Umbilical cord (tissue), 2 donors: ENCODE data around the gene CCDC92. TPM values are rescaled to one million over a fixed set of nuclear protein-coding genes. Genes with fewer than 3 reads are reported as not detected.

Experiments
- DNase-seq: peaks from one replicate; pipeline ENCODE4 v3.0.0-alpha.2; 2015; ENCODE audit warnings: low spot score
- total RNA-seq: library from RNA; depleted of rRNA; stranded (reverse); fragments of >200 nt; gene quantifications from one replicate; pipeline ENCODE4 v1.2.3, GENCODE V29; 2014; ENCODE audit warnings: low replicate concordance; ENCODE audit not compliant: insufficient read depth

Gene CCDC92
- total RNA-seq, 1 donor from 2014 or later: 7.2 TPM

GRCh38 chr12:124002021-124002644, 29.5 kb upstream of the CCDC92 start:
- DNase-seq: no peak

DNA sequence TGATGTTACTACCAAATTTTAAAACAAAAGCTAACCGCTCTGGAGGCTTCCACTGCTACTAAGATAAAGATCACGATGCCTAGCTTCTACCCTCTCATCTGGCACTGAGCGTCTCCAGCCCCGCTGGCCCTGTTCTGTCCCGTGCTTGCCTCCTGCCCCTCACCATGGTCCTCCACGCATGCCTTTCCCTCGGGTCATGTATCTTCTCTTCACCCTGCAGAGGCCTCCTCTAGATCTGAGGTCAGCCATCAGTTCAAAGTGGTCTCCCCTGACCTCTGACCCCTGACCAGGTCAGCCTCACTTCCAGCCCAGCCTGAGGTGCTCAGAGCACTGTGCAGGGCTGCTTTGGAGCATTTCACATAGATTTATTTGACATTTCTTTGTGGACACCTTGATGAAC, 28.7 kb upstream of the CCDC92 start:
- no peak for DNase-seq

- no peak for DNase-seq
Observed at GRCh38 chr12:124000111-124000510, 27.5 kb upstream of the CCDC92 start.

DNA sequence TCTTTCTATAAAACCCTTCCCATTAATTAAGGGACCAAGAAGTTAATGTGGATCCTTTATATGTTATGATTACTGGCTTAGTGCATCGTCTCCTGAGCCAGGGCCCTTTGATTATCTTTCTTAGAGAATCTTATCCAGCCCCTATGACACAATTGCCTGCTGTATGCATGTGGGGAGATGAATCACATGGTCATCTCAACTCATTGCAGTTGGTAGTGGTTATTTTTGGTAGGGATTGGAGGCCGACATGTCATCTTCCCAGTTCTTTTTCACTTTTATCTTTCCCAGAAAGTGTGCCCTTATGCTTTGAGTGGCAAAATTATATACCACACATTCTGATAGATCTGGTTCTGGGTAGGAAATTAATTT, 26.3 kb upstream of the CCDC92 start:
- DNase-seq: no peak

DNA sequence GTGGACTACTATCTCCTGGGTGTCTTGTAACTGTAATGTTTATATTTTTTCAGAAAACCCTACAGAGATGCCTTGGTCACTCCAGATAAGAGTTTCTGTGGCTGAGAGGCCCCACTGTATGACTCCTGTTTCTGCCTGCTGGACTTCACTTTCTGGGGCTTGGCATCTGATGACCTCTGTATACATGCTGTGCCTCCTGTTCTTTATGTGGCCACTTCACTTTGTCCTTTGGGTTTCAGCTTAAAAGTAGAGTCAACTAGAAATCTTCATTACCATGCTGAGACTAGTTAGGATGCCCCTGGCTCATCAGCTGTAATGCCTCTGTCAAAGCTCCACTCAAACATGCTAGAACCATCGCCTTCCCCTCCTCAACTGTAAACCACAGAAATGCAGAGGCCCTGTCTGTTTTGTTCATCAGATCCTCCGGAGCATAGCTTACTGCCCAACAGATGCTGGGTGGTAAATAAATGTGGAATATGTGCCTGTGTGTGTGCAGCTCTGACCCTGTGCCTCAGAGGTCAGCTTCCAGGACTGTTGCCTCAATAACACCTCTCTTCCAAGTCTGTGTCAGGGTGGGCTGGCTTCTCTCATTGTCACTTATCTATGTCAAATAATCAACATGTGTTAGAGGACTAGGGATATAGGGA, 25.8 kb upstream of the CCDC92 start:
- DNase-seq: peak; percentile 71

GRCh38 chr12:123997908-123998307, 25.3 kb upstream of the CCDC92 start:
- no peak for DNase-seq

- DNase-seq: peak; percentile 22
Observed at GRCh38 chr12:123997033-123997822, 24.6 kb upstream of the CCDC92 start.

GRCh38 chr12:123996581-123996980, 23.9 kb upstream of the CCDC92 start:
- DNase-seq: no peak

- DNase-seq: no peak
Observed at GRCh38 chr12:123995023-123995748, 22.6 kb upstream of the CCDC92 start.

DNA sequence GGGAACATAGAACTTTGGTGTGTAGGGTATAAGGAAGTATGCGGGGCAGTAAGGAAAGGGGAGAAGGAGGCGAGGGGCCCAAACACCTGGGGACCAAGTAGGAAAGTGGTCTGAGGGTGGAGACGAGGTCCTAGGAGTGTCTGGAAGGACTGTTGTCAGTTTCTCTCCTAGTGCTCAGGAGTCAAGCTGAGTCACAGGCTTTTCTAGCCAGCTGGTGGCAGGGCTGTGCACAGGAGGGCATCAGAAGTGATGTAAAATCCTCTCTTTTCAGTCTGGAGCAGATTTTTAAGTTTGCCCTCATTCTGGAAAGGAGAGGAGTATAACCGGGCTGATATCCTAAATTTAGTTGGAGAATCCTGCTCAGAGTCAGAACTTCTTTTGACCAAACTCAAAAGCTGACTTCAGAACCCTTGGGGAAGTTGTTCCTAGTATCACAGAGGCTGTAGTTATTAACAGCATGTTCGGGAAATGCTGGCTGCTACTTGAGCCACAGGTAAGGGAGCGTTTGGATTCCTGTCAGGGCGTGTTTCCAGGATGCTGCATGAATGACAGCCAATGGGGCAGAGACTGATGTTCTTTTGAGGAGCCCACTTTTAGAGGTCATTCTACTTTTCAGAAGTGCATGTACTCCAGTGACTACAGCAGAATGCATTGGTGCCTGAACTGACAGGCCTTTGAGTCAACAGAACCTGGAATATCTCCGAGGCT, 19.6 kb upstream of the CCDC92 start:
- DNase-seq: no peak

DNA sequence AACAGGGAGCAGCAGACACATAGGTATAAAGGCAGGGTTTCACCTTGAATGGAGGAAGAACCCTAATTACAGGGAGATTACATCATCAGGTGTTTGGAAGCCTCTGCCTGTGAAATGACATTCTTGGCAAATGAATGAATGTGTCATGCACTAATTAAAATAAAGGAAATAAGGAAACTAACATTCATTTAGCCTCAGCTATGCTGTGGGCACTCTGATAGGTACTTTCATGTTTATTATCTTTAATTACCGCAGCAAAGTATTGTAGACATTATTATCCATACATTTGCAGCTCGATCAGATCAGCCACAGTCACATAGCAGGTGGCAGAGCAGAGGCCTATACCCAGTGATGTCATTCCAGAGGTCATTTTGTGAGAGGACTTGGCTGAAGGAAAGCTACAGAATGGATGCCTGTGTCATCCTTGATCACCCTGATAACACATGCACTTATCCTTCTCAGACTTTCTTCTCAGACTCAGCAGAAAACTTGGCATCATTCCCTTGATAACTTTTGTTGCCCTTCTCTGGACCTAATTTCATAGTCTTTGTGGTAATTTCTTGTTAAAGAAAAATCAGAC, 18.8 kb upstream of the CCDC92 start:
- DNase-seq: no peak

DNA sequence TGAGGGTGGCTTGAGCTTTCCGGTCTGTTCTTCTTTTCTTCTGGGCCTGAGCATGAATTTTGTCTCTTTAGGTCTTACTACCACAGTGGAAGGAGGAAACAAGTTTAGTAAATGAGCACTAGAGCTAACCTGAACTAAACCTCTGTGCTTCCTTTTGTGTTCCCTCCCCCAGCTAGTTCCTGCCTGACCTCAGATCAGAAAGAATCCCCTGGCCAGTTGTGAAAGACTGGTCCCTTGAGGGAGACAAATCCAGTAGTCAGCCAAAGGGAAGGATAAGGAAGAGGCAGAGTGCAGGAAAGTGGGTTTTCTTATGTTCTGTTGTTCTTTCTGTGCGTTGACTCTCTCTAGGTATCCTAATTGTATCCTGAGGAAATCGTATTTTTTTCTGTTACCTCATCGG, 17.9 kb upstream of the CCDC92 start:
- no peak for DNase-seq

- DNase-seq: no peak
Observed at GRCh38 chr12:123989753-123990152, 17.1 kb upstream of the CCDC92 start.

DNA sequence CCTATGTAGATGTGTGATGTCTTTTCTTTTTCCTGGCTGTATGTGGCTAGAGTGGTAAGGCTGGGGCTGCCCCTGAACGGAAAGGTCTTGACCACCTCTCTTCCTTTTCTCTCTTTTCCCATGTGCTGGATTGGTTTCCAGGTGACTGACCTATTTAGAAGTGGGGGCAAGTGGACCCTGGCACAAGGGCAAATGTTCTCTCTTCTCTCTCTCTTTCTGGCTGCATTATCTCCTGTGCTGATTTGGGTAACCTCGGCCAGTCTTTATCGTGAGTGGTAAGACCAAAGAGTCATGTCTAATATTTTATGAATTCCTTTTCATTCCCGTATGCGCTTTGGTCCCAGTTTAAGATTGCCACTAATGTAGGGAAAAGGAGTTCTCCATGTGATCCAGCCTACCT, 16.5 kb upstream of the CCDC92 start:
- DNase-seq: no peak

- DNase-seq: no peak
Observed at GRCh38 chr12:123987022-123987421, 14.4 kb upstream of the CCDC92 start.

GRCh38 chr12:123986374-123986965, 13.8 kb upstream of the CCDC92 start:
- peak; percentile 31 for DNase-seq

DNA sequence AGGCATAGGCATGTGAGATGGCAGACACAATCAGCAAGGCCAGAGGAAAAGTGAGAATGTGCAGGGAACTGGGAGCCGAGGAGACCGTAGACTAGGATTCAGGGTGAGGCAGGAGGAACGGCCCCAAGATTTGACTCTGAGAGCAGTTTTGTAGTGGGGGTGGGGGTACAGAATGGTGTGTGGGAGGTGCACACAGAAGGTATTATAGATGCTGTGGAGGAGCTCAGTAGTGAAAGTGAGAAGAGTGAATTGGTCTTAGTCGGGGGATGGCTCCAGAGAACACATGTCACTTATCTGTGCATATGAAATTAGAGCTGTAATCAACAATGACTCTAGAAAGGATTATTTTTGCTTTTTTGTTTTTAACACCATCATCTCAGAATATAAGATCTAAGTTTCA, 12.3 kb upstream of the CCDC92 start:
- no peak for DNase-seq

DNA sequence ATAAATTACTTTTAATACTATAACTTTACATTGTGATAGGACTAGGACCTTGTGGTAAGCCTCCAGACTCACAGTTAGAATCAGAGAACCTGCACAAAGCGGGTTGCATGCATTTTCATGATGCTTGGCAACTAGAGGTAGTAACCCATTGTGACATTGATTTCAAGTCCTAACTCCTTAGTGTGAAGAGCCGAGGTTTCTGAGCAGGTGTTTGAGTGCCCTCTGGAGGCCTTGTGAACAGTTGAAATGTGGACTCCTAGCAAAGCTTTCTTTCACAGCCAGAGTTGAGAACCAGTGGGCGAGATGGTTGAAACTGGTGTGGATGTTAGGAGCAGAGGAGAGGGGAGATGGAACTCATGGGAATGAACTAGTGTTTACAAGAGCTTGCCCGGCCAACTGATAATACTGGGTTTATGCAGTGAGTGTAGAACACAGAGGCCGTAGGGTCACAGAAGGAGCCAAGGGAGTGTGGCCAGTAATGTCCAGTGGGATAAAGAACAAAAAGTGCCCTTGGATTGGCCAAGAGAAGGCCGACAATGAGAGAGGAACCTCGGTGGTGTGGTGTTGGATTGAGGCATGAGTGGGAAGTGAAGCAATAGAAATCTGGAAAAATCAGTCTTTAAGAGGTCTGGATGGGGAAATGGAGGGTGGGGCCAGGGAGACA, 11.3 kb upstream of the CCDC92 start:
- DNase-seq: peak; percentile 74

- DNase-seq: no peak
Observed at GRCh38 chr12:123982269-123982668, 9.6 kb upstream of the CCDC92 start.

DNA sequence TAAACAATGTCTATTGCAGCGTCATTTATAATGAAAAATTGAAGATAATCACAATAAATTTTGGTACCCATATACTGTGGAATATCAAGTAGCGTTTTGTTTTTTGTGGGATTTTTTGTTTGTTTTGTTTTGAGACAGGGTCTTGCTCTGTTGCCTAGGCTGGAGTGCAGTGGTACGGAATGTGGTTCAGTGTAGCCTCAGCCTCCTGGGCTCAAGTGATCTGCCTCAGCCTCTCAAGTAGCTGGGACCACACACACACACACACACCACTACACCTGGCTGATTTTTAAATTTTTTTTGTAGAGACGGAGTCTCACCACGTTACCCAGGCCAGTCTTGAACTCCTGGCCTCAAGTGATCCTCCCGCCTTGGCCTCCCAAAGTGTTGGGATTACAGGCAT, 6.9 kb upstream of the CCDC92 start:
- DNase-seq: no peak
